ENCODE data around the gene GON4L.
"Not testable (repeated sequence)": the region's sequence is repeated elsewhere in the genome, so short reads cannot be mapped to it uniquely, and the experiment has no call there.

The GON4L gene

GRCh38 chr1:155880251-155880650, 23.2 kb upstream of the GON4L start:
- in situ Hi-C loops (cut with MboI; ENCODE audit: low sequenced_read_pairs) = no loop called here

GRCh38 chr1:155877945-155878344, 20.9 kb upstream of the GON4L start:
- in situ Hi-C loops (cut with MboI; ENCODE audit: low sequenced_read_pairs) = no loop called here

- in situ Hi-C loops (cut with MboI; ENCODE audit: low sequenced_read_pairs) = no loop called here
Measured at GRCh38 chr1:155873860-155874259, 16.8 kb upstream of the GON4L start.

- in situ Hi-C loops (cut with MboI; ENCODE audit: low sequenced_read_pairs) = no loop called here
Measured at GRCh38 chr1:155872527-155872926, 15.5 kb upstream of the GON4L start.

- in situ Hi-C loops (cut with MboI; ENCODE audit: low sequenced_read_pairs) = no loop called here
Measured at GRCh38 chr1:155871390-155871789, 14.4 kb upstream of the GON4L start.

GRCh38 chr1:155867766-155868165, 10.8 kb upstream of the GON4L start:
- in situ Hi-C loops (cut with MboI; ENCODE audit: low sequenced_read_pairs) = no loop called here

- in situ Hi-C loops (cut with MboI; ENCODE audit: low sequenced_read_pairs) = no loop called here
Measured at GRCh38 chr1:155864393-155864792, 7.4 kb upstream of the GON4L start.

GRCh38 chr1:155861896-155862295, 4.9 kb upstream of the GON4L start:
- in situ Hi-C loops (cut with MboI; ENCODE audit: low sequenced_read_pairs) = no loop called here

GRCh38 chr1:155860970-155861510, 4.0 kb upstream of the GON4L start:
- in situ Hi-C loops (cut with MboI; ENCODE audit: low sequenced_read_pairs) = no loop called here

GRCh38 chr1:155859881-155860871, 3.2 kb upstream of the GON4L start:
- in situ Hi-C loops (cut with MboI; ENCODE audit: low sequenced_read_pairs) = no loop called here

GRCh38 chr1:155859234-155859829, 2.3 kb upstream of the GON4L start, which contains the start of gene SYT11:
Gene SYT11 (plus strand): TSS chr1:155859567. CDS start chr1:155859762, 195 bp downstream.
- in situ Hi-C loops (cut with MboI; ENCODE audit: low sequenced_read_pairs) = no loop called here

- in situ Hi-C loops (cut with MboI; ENCODE audit: low sequenced_read_pairs) = no loop called here
Measured at GRCh38 chr1:155858800-155859233, 1.8 kb upstream of the GON4L start.

- in situ Hi-C loops (cut with MboI; ENCODE audit: low sequenced_read_pairs) = no loop called here
Measured at GRCh38 chr1:155856257-155856974, 598 bp downstream of the GON4L start.

GRCh38 chr1:155850345-155850744, 6.7 kb downstream of the GON4L start:
- in situ Hi-C loops (cut with MboI; ENCODE audit: low sequenced_read_pairs) = no loop called here

- in situ Hi-C loops (cut with MboI; ENCODE audit: low sequenced_read_pairs) = no loop called here
Measured at GRCh38 chr1:155847823-155848529, 9.0 kb downstream of the GON4L start.

- in situ Hi-C loops (cut with MboI; ENCODE audit: low sequenced_read_pairs) = no loop called here
Measured at GRCh38 chr1:155844860-155845421, 12.1 kb downstream of the GON4L start.

- in situ Hi-C loops (cut with MboI; ENCODE audit: low sequenced_read_pairs) = no loop called here
Measured at GRCh38 chr1:155840386-155840785, 16.6 kb downstream of the GON4L start.

GRCh38 chr1:155835548-155835947, 21.5 kb downstream of the GON4L start:
- in situ Hi-C loops (cut with MboI; ENCODE audit: low sequenced_read_pairs) = no loop called here

GRCh38 chr1:155834927-155835399, 22.1 kb downstream of the GON4L start:
- in situ Hi-C loops (cut with MboI; ENCODE audit: low sequenced_read_pairs) = not testable (repeated sequence)

All from hTERT RPE-1 (cell line).